GM19468 (cell line): ENCODE measurements around the gene ATF6B.
"Not testable (repeated sequence)": the region's sequence is repeated elsewhere in the genome, so short reads cannot be mapped to it uniquely, and the experiment has no call there.

Source experiments
- ATAC-seq: cut with Tn5 transposase; IDR thresholded peaks from one replicate; pipeline ENCODE4 v1.9.1; 2021; ENCODE audit warnings: mild to moderate bottlenecking, moderate library complexity, moderate number of reproducible peaks; ENCODE audit not compliant: unreplicated experiment; ENCODE audit errors: extremely low read depth

ATF6B gene

DNA sequence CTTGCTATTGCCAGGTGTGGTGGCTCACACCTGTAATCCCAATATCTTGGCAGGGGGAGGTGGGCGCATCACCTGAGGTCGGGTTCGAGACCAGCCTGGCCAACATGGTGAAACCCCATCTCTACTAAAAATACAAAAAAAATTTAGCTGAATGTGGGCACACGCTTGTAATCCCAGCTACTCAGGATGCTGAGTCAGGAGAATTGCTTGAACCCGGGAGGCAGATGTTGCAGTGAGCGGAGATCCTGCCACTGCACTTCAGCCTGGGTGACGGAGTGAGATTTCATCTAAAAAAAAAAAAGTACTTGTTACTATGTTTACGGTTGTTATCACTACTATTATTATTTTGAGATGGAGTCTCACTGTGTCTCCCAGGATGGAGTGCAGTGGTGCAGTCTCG, 28.8 kb upstream of the ATF6B start:
- no peak for ATAC-seq

GRCh38 chr6:32154514-32155161, 26.6 kb upstream of the ATF6B start:
- ATAC-seq, result no peak

DNA sequence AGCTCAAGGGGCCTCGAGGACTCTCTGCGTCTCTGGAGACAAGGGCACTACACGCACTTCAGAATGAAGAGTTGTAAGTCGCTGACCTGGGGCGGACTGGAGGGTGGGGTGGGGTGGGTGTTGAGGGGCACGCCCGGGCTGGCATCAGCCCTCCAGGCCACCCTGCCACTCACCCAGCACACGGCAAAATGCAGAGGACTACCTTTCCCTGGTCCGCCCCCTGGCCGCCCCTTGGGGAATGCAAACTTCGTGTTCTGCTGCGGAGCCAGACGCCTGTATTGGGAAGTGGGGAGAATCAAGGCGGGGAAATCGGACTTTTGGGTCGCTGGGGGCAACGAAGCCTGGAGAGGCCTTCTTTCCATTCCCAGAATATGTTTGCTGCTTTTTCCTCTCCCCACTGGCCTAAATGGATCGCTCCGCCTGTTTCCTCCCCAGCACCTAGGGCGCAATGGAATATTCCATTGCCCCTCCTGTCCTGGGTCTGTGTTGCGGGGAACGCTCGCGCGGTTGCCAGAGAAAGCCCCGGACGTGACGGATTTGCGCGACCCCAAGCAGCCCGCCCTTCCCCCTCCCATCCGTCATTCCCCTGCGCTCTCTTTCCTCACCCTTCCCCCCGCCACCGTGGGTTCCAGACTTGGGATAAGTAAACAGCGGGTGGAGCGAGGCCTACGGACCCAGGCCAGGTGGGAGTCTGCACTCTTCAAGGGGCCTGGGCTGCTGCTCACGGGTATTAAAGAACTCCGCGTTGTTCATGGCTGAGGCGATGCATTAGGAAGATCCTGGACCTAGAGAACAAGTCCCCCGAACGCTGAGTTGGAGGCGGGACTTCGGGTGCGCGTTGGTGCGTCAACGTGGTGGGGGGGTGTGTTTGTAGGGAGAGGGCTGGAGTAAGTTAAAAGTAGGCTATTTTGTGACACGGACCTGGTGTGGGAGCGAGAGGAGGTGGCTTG, 25.8 kb upstream of the ATF6B start, which contains the start of gene PPT2:
PPT2 (plus strand) TSS at position 578 of the 950 bp plus-strand sequence. CDS start 454 bp downstream, outside the sequence.
- ATAC-seq, result no peak

DNA sequence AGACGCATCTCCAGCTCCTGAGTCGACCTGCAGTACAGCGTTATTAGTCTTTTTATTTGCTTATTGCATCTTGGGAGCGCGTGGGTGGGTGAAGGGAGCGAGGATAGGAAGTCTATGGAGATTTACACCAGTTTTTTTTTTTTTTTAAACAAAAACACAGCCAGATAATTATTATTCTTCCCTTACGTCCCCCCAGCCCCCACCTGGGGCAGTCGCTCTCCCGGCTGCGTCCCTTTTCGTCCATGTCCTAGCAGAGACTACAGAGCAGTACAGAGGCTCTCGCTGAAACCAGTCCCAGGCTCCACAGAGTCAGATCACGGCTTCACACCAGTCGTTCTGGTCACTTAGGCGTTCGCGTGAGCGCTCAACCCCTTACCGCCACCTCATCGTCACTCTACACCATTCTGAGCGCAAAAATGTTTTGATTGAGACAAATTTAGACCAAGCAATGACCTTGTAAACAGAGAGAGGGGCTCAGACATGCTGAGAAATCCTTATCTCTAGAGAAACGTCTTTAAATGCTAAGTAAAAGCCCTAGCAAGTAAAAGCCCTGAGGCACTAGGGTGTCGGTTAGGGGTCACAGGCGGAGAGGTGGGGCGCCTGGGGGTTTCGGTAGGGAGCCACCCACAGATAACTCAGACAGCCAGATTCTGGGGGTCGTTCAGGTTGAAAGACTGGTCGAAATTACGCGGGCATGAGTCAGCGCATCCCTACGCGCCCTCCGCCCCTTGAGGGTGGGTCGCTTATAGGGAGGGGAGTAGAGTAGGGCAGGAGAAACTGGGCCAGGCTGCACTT, 24.9 kb upstream of the ATF6B start:
- no peak for ATAC-seq

GRCh38 chr6:32151863-32152768, 24.1 kb upstream of the ATF6B start, which contains the start of gene PRRT1:
Gene PRRT1 (minus strand): TSS chr6:32151939. CDS start chr6:32151827, 112 bp downstream.
- ATAC-seq, result no peak

DNA sequence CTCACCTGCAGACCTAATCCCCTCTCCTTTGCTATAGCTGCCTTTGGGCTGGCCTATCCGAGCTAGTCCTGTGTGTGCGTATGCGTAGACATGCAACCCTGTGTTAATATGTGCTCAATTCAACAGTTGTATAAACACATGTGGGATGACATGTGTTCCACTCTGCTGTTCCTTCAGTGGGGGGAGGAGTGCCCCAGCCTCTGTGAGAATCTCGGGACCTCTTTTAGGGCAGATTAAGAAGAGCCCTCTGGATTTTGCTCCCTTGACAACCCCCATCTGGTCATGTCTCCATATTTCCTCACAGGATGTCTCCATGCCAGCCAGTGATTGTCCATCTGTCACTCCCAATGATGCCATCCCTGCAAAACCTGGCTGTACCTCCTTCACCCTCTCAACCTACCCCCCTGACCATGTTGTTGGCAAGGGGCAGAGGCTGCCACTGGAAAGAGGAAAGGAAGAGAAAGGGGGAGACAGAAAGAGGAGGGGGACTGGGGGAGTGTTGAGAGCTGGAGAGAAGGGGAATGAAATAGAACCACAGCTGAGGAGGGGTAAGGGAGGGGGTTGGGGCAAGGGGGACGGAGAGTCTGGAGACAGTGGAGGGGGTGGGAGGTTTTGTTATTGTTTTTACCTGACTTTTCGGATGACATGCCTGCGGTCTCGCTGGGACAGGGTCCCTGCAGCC, 23.3 kb upstream of the ATF6B start:
- no peak for ATAC-seq

DNA sequence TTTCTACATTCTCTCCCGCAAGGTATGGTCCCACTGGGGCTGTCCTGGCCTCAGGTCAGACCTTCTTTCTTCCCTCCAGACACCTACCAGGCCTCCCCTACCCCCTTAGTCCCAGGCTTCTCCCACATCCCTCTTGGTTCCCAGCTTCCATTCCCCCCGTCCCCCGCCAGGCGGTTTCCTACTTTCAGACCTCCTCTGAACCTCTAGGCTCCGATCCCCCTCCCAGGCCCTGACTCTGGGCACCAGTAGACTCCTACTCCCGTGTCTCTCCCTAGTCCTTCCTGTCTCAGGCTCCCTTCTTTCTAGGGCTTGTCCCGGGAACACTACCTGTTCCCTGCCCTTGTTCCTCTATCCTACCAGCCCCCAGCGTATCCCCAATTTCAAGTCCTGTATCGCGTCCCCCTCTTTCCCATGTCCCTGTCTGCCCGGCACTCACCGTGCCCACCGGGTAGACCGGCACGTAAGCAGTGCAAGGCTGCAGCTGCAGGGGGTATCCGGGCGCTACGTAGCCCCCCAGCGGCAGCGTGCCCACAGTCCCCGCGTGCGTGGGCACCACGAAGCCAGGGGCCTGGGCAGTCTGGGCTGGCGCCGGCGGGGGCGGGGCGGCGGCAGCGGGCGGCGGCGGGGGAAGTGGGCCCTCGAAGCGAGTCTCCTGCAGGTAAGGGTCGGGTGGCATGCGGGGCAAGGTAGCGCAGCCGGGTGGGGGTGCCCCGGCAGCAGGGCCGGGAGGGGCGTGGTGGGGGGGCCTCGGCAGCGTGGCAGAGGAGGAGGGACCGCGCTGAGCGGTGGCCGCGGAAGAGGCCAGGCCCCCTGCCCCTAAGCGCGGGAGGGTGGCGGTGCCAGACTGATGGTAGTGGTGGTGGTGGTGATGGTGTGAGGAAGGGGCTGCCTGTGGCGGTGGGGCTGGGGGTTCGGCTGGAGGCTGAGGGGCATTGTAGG, 22.2 kb upstream of the ATF6B start:
- no peak for ATAC-seq

DNA sequence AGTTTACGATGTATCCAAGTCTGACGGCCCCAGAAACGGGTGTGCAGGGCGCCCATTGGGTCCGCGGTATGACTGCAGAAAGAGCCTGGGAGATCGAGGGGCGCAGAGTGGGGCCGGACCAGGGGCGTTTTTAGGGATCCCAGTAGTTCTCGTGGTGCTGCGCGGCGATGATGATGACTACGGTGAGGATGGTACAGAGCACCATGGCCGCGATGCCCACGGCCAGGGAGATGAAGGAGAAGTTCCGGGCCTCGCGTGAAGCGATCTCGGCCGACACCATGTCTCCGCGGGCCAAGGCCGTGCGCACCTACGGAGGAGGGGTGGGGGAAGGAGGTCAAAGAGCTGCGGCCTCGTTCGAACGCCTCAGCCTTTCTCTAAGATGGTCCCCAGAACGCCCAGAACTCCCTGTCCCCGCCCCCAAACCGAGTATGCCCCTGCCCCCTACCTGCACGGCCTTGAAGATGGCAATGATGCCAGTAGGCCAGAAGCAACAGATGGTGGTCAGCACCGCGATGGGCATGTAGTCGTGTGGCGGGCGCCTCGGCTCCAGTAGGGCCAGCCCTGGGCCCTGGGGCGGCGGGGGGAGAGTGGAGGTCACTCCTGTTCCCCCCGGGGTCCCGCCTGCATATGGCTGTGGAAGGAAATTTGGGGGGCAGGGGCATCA, 21.2 kb upstream of the ATF6B start:
- no peak for ATAC-seq

- ATAC-seq, result no peak
These were observed 20.4 kb upstream of the ATF6B start for GRCh38 chr6:32148289-32149091.

DNA sequence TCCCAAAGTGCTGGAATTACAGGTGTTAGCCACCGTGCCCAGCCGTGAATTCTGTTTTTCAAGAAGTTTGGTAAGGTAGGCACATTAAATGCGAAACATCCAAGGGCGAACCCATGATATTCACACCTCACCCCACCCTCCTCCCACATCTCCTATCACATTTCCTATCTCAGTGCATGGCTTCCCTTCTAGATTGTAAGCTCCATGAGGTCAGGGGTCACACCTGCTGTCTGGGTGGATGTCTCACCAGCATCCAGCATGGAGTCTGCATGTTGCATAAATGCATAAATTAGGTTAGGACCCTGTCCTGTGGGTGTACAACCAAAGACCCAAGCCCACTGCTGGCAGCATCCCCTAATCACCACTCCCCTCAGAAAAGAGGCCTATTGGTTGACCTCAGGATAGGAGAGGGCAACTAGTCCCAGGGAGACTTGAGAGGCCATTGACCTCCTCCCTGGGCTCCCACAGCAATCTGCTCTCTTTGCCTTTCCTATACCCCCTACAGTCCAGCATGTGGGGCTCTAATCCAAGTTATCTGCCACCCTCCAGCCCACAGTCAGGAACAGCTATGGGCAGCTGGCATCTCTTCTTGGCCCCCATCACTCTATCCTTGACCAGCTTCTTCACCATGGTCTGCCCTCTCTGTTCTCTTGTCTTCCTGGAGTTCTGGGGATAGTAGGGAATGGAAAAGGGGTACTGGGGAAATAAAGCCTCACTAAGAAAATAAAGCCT, 19.5 kb upstream of the ATF6B start:
- no peak for ATAC-seq

DNA sequence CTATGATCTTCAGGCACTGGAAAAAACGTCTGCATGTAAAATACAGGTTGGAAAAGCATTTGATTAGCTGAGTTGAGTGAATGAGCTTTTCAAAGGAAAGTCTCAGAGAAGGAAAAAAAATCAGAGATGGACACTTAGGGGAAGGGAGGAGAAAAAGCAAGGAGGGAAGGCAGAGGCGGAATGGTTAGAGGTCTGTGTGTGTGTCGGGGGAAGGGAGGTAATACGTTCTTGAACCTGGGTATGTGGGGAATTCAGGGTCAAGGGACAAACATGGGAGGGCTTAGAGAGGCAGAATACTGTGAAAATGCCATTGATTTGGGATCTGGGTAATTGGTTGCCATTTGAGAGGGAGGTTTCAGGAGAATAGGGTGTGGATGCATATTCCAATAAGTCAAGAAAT, 18.6 kb upstream of the ATF6B start:
- no peak for ATAC-seq

GRCh38 chr6:32146287-32146686, 18.2 kb upstream of the ATF6B start:
- ATAC-seq, result no peak

GRCh38 chr6:32144238-32144637, 16.2 kb upstream of the ATF6B start:
- ATAC-seq, result not testable (repeated sequence)

- ATAC-seq, result no peak
These were observed 12.5 kb upstream of the ATF6B start for GRCh38 chr6:32140420-32141046.

DNA sequence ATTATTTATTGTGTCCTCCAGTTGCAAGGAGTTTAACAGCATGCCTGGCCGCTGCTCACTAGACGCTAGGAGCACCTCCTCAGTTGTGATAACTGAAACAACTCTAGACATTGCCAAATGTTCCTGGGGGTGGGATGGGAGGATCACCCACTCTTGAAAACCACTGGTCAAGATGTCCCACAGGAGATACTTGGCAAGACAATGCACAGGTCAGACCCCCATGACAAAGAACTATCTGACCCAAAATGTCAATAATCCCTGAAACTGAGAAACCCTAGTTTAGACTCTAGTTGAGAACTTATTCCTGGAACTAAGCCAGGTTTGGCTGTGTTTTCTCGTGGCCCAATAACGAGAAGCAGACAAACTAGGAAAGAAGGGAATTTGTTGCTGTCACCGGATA, 11.5 kb upstream of the ATF6B start:
- no peak for ATAC-seq
